ENCODE measurements around the gene SKP1. TPM values are rescaled to one million over a fixed set of nuclear protein-coding genes. Genes with fewer than 3 reads are reported as not detected.
A peak's percentile ranks its signal among the peaks of the same experiment; 100 is the strongest.

SKP1 gene
- polyA plus RNA-seq, 1 of the 3 experiments (the other 2 are of a cell fraction), result 407 TPM

DNA sequence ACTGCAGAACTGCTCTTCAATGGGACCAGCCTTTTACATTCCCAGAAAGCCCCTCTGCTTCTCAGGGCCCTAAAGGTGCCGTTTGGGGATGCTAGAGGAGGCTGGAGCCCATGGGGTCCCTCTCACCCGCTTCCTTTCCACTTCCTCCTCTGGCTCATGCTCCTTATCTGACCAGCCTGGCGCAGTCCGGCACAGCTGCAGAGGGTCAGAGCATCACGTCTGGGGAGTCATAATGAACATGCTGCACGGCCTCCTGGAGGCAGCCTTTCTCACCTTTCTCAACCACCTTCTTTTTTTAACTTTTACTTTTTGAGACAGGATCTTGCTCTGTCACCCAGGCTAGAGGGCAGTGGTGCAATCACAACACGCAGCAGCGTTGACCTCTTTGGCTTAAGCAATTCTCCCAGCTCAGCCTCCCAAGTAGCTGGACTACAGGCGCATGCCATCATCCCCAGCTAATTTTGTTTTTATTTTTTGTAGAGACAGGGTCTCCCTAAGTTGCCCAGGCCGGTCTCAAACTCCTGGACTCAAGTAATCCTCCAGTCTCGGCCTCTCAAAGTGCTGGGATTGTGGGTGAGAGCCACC, 77.4 kb downstream of the SKP1 start:
- ChIA-PET CTCF (interaction anchor here (0.8 to 2.8 kb wide), 7 partner anchors 10 to 190 kb away, joined by 3 to 14 read pairs (median 5); partner anchors contain the start of gene TCF7), POLR2A (no interaction called here)
- H4K20me1 ChIP-seq (ENCODE audit: insufficient read depth), result no peaks in the 10 kb centered on the region
- TF ChIP-seq PBX3 (IDR thresholded peaks at IDR 0.05) (no peak), USF1 (IDR thresholded peaks at IDR 0.05; ENCODE audit: borderline replicate concordance, low read depth) (no peak), FOXM1 (IDR thresholded peaks at IDR 0.05; ENCODE audit: low read depth) (no peak), RXRA (IDR thresholded peaks at IDR 0.05; ENCODE audit: borderline replicate concordance, low read depth) (no peak), CHD2 (IDR thresholded peaks at IDR 0.05; ENCODE audit: low read length, partially characterized antibody) (no peak), JUND (IDR thresholded peaks at IDR 0.05) (no peak), FOSL2 (IDR thresholded peaks at IDR 0.05; ENCODE audit: borderline replicate concordance, low read depth) (no peak), TCF12 (IDR thresholded peaks at IDR 0.05) (no peak), RFX5 (IDR thresholded peaks at IDR 0.05; ENCODE audit: low read length) (no peak), USF2 (IDR thresholded peaks at IDR 0.05; ENCODE audit: borderline replicate concordance, low read depth, low read length) (no peak), ZBTB33 (IDR thresholded peaks at IDR 0.05; ENCODE audit: borderline replicate concordance, low read depth) (no peak), GABPA (IDR thresholded peaks at IDR 0.05; ENCODE audit: low read depth) (no peak), FOXJ3 (CRISPR knock-in tag; IDR thresholded peaks at IDR 0.05) (no peak), MXI1 (IDR thresholded peaks at IDR 0.05; ENCODE audit: low read depth, low read length) (no peak)
- TF ChIP-seq, protein P1, sequence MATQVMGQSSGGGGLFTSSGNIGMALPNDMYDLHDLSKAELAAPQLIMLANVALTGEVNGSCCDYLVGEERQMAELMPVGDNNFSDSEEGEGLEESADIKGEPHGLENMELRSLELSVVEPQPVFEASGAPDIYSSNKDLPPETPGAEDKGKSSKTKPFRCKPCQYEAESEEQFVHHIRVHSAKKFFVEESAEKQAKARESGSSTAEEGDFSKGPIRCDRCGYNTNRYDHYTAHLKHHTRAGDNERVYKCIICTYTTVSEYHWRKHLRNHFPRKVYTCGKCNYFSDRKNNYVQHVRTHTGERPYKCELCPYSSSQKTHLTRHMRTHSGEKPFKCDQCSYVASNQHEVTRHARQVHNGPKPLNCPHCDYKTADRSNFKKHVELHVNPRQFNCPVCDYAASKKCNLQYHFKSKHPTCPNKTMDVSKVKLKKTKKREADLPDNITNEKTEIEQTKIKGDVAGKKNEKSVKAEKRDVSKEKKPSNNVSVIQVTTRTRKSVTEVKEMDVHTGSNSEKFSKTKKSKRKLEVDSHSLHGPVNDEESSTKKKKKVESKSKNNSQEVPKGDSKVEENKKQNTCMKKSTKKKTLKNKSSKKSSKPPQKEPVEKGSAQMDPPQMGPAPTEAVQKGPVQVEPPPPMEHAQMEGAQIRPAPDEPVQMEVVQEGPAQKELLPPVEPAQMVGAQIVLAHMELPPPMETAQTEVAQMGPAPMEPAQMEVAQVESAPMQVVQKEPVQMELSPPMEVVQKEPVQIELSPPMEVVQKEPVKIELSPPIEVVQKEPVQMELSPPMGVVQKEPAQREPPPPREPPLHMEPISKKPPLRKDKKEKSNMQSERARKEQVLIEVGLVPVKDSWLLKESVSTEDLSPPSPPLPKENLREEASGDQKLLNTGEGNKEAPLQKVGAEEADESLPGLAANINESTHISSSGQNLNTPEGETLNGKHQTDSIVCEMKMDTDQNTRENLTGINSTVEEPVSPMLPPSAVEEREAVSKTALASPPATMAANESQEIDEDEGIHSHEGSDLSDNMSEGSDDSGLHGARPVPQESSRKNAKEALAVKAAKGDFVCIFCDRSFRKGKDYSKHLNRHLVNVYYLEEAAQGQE (IDR thresholded peaks at IDR 0.05; ENCODE audit: low read depth, low read length), result no peak
- H3K79me2 ChIP-seq (ENCODE audit: insufficient read depth), result no peaks in the 10 kb centered on the region
- WGBS (ENCODE audit: low lambda C conversion rate), result 92% methylated on average over 11 of the region's 11 CpGs
- no peaks in the 10 kb centered on the region for H3K9me3 ChIP-seq
- no peak overlapping the region for H2AFZ ChIP-seq (ENCODE audit: low read depth)
- H3K4me3 ChIP-seq (ENCODE audit: low read depth in 2 of 2, low read length in 1 of 2), result no peak overlapping the region
- peak overlapping the region in 1 of 2 experiments; percentile 82; a peak in 1 of 4 replicates for H3K27ac ChIP-seq (ENCODE audit: low read depth in 2 of 2, low read length in 1 of 2)
- no peak for DNase-seq
- H3F3A ChIP-seq (replicated peaks; ENCODE audit: insufficient read depth), result peaks cover 5% of the 10 kb centered on the region
- H3K27me3 ChIP-seq (ENCODE audit: insufficient read depth), result no peaks in the 10 kb centered on the region
- H3K9ac ChIP-seq, result no peak overlapping the region
- no peaks in the 10 kb centered on the region for H3K9me2 ChIP-seq
- no peaks in the 10 kb centered on the region for H3K36me3 ChIP-seq (replicated peaks in 1 of 2; ENCODE audit: control insufficient read depth in 1 of 2, insufficient read depth in 2 of 2, low read length in 1 of 2)
- H3K4me2 ChIP-seq, result no peak overlapping the region
- peaks cover 13 to 54% of the 10 kb centered on the region in 2 experiments for H3K4me1 ChIP-seq (ENCODE audit: control insufficient read depth in 1 of 2, insufficient read depth in 2 of 2, low read depth in 1 of 2, low read length in 1 of 2)

Small RNA genes lying within 50 kb of the gene (small RNA-seq; reads per million reads assigned to genes)
- gene MIR3661, result 0 reads per million in 7 experiments

Other genes starting within 250 kb of the SKP1 start
- 81.0 and 106 TPM in 2 replicates for gene C5orf15, start 208.3 kb downstream of the SKP1 start, polyA plus RNA-seq (2012; rRNA removed)
- 155 and 166 TPM in 2 replicates for gene VDAC1, start 172.0 kb downstream of the SKP1 start, polyA plus RNA-seq (2012; rRNA removed)
- 2.3 and 2.7 TPM in 2 replicates for gene TCF7, start 62.3 kb downstream of the SKP1 start, polyA plus RNA-seq (2012; rRNA removed)
- 146 and 163 TPM in 2 replicates for gene PPP2CA, start 49.1 kb upstream of the SKP1 start, polyA plus RNA-seq (2012; rRNA removed)
- gene CDKL3, start 190.2 kb upstream of the SKP1 start, polyA plus RNA-seq (2012; rRNA removed), result 1.4 and 1.9 TPM in 2 replicates
- gene UBE2B, start 194.6 kb upstream of the SKP1 start, polyA plus RNA-seq (2012; rRNA removed), result 24.3 and 28.0 TPM in 2 replicates
- 23.3 and 29.4 TPM in 2 replicates for gene CDKN2AIPNL, start 234.9 kb upstream of the SKP1 start, polyA plus RNA-seq (2012; rRNA removed)